Neural cell (in vitro differentiated cells): ENCODE results near the gene PRKAR1B. TPM values are rescaled to one million over a fixed set of nuclear protein-coding genes. Genes with fewer than 3 reads are reported as not detected.

Experiments
- H2AFZ ChIP-seq: fragments of 200-600, 300-800 bp; sonication (generic), shearing (Covaris generic); 2 replicates; pipeline ENCODE4 v1.6.0; 2014; ENCODE audit warnings: low read depth, mild to moderate bottlenecking, antibody characterized with exemption, low read length, moderate library complexity
- H3F3A ChIP-seq: fragments of 200-600 bp; shearing (Covaris generic); 2 replicates; pipeline ENCODE4 v1.6.1; 2016; ENCODE audit warnings: mild to moderate bottlenecking, moderate library complexity, mixed read lengths, antibody characterized with exemption, low read length; ENCODE audit not compliant: insufficient read depth, poor library complexity, severe bottlenecking
- H3K27ac ChIP-seq: fragments of 200-600, 300-800 bp; sonication (generic), shearing (Covaris generic); 2 replicates; pipeline ENCODE4 v1.5.1; 2014; ENCODE audit warnings: mild to moderate bottlenecking, low read length, moderate library complexity
- H3K27me3 ChIP-seq: fragments of 300-800, 200-600 bp; sonication (generic), shearing (Covaris generic); 2 replicates; pipeline ENCODE4 v1.6.0; 2014; ENCODE audit warnings: mild to moderate bottlenecking, low read depth, low read length, moderate library complexity; ENCODE audit not compliant: insufficient read depth
- H3K36me3 ChIP-seq: fragments of 300-800, 200-600 bp; sonication (generic), shearing (Covaris generic); 2 replicates; pipeline ENCODE4 v1.5.1; 2014; ENCODE audit warnings: mild to moderate bottlenecking, antibody characterized with exemption, low read length, moderate library complexity; ENCODE audit not compliant: insufficient read depth
- H3K4me2 ChIP-seq: fragments of 300-800, 200-600 bp; sonication (generic), shearing (Covaris generic); 2 replicates; pipeline ENCODE4 v1.6.0; 2014; ENCODE audit warnings: mild to moderate bottlenecking, low read length
- H3K4me3 ChIP-seq: fragments of 300-800, 200-600 bp; sonication (generic), shearing (Covaris generic); 2 replicates; pipeline ENCODE4 v1.5.1; 2014; ENCODE audit warnings: mild to moderate bottlenecking, low read length, moderate library complexity
- H3K79me2 ChIP-seq: fragments of 200-600 bp; shearing (Covaris generic); replicated peaks from 2 replicates; pipeline ENCODE4 v1.6.0; 2014; ENCODE audit warnings: mild to moderate bottlenecking, low read length, moderate library complexity; ENCODE audit not compliant: insufficient read depth
- H3K9ac ChIP-seq: fragments of 300-800, 200-600 bp; sonication (generic), shearing (Covaris generic); 2 replicates; pipeline ENCODE4 v1.6.1; 2016; ENCODE audit warnings: mild to moderate bottlenecking, low read length, mixed read lengths
- H3K9me2 ChIP-seq: fragments of 200-600 bp; shearing (Covaris generic); 2 replicates; pipeline ENCODE4 v1.6.1; 2016; ENCODE audit warnings: mild to moderate bottlenecking, low read length, mixed read lengths; ENCODE audit not compliant: insufficient read depth
- H3K9me3 ChIP-seq: fragments of 200-600, 300-800 bp; sonication (generic), shearing (Covaris generic); 2 replicates; pipeline ENCODE4 v1.6.1; 2016; ENCODE audit warnings: mild to moderate bottlenecking, mixed run types, low read length, moderate library complexity, mixed read lengths
- H4K20me1 ChIP-seq: fragments of 200-600 bp; shearing (Covaris generic); 2 replicates; pipeline ENCODE4 v1.6.1; 2016; ENCODE audit warnings: mild to moderate bottlenecking, mixed run types; ENCODE audit not compliant: insufficient read depth
- CTCF ChIP-seq: fragments of 450-650 bp; IDR thresholded peaks from 2 replicates; pipeline ENCODE4 v1.5.1; 2014; ENCODE audit warnings: antibody characterized with exemption, mild to moderate bottlenecking, moderate library complexity; ENCODE audit not compliant: poor library complexity, severe bottlenecking
- EP300 ChIP-seq: fragments of 450-650 bp; conservative IDR thresholded peaks from 2 replicates; pipeline ENCODE4 v1.6.1; 2014; ENCODE audit warnings: antibody characterized with exemption, mild to moderate bottlenecking, moderate library complexity; ENCODE audit not compliant: poor library complexity, severe bottlenecking
- EZH2 ChIP-seq: fragments of 200-600, 300-800 bp; shearing (Covaris generic), sonication (generic); IDR thresholded peaks from 2 replicates; pipeline ENCODE4 v1.6.1; 2014; ENCODE audit warnings: antibody characterized with exemption, low read length, borderline replicate concordance, mild to moderate bottlenecking; ENCODE audit not compliant: insufficient read depth, poor library complexity, severe bottlenecking
- MXI1 ChIP-seq: fragments of 450-650 bp; conservative IDR thresholded peaks from 2 replicates; pipeline ENCODE4 v1.6.1; 2014; ENCODE audit warnings: antibody characterized with exemption, mild to moderate bottlenecking; ENCODE audit not compliant: poor library complexity, severe bottlenecking
- POLR2AphosphoS5 ChIP-seq: IDR thresholded peaks from 2 replicates; pipeline ENCODE4 v1.6.1; 2012
- RAD21 ChIP-seq: fragments of 450-650 bp; conservative IDR thresholded peaks from 2 replicates; pipeline ENCODE4 v1.6.1; 2014; ENCODE audit warnings: antibody characterized with exemption, mild to moderate bottlenecking, moderate library complexity
- REST ChIP-seq: IDR thresholded peaks from 2 replicates; pipeline ENCODE4 v1.6.1; 2012; ENCODE audit warnings: borderline replicate concordance
- SMC3 ChIP-seq: fragments of 450-650 bp; conservative IDR thresholded peaks from 2 replicates; pipeline ENCODE4 v1.6.1; 2014; ENCODE audit warnings: antibody characterized with exemption, mild to moderate bottlenecking, moderate library complexity; ENCODE audit not compliant: poor library complexity
- TAF1 ChIP-seq: IDR thresholded peaks from 2 replicates; pipeline ENCODE4 v1.6.1; 2012; ENCODE audit warnings: low read depth
- polyA plus RNA-seq: library from polyadenylated mRNA; depleted of rRNA; stranded (reverse); fragments of >200 nt; gene quantifications from 2 replicates; pipeline ENCODE4 v1.2.3, GENCODE V29; 2014

The PRKAR1B gene
- polyA plus RNA-seq, 1 donor from 2014 or later: 38.6 TPM

- H3K9me2 ChIP-seq: no peaks in the 10 kb centered on the region
- no peak overlapping the region for H3K4me2 ChIP-seq
- H2AFZ ChIP-seq: no peak overlapping the region
- no peaks in the 10 kb centered on the region for H3K9me3 ChIP-seq
- no peaks in the 10 kb centered on the region for H3K27me3 ChIP-seq
- no peak overlapping the region for H3K27ac ChIP-seq
- no peaks in the 10 kb centered on the region for H3K36me3 ChIP-seq
- no peak overlapping the region for H3K9ac ChIP-seq
- no peak for TF ChIP-seq SMC3
- TF ChIP-seq CTCF: no peak
- no peak for TF ChIP-seq EZH2
- TF ChIP-seq TAF1: no peak
- no peak for TF ChIP-seq RAD21
- no peak for TF ChIP-seq MXI1
- TF ChIP-seq POLR2AphosphoS5: no peak
- no peak for TF ChIP-seq EP300
- TF ChIP-seq REST: no peak
- no peaks in the 10 kb centered on the region for H3K79me2 ChIP-seq
- no peaks in the 10 kb centered on the region for H4K20me1 ChIP-seq
- H3F3A ChIP-seq: no peaks in the 10 kb centered on the region
- no peak overlapping the region for H3K4me3 ChIP-seq
Observed at GRCh38 chr7:716636-717035, 10.4 kb downstream of the PRKAR1B start.

GRCh38 chr7:716222-716621 lies 10.9 kb downstream of the PRKAR1B start:
- Histone ChIP-seq H3K9ac (no peak overlapping the region), H2AFZ (no peak overlapping the region), H3K9me3 (no peaks in the 10 kb centered on the region), H3K36me3 (no peaks in the 10 kb centered on the region), H4K20me1 (no peaks in the 10 kb centered on the region), H3K9me2 (no peaks in the 10 kb centered on the region), H3K4me3 (no peak overlapping the region), H3F3A (no peaks in the 10 kb centered on the region), H3K4me2 (no peak overlapping the region), H3K27me3 (no peaks in the 10 kb centered on the region), H3K27ac (no peak overlapping the region), H3K79me2 (no peaks in the 10 kb centered on the region)
- TF ChIP-seq SMC3 (no peak), EP300 (no peak), EZH2 (no peak), TAF1 (no peak), CTCF (no peak), POLR2AphosphoS5 (no peak)
